K562 (cell line): ENCODE data around the gene SPATA13. TPM values are rescaled to one million over a fixed set of nuclear protein-coding genes. Genes with fewer than 3 reads are reported as not detected.

Source experiments
- ATAC-seq: fragments of 200-7000 bp; cut with Tn5 transposase; 3 replicates; pipeline ENCODE4 v1.9.1; 2020; ENCODE audit warnings: moderate library complexity
- BruUV-seq: library from RNA; stranded (reverse); fragments of 400-500 nt; replicated peaks from 2 replicates; lab custom pipeline; 2021; lab: Mats Ljungman, UMichigan
- CTCF ChIA-PET: fragments of 300-600 bp; formaldehyde crosslinking; extraction: SDS; loops from one replicate; lab custom pipeline; 2021; ENCODE audit warnings: low intra/inter-chr PET ratio; lab: Yijun Ruan, JAX
- POLR2A ChIA-PET: fragments of 300-600, 350-650 bp; sonication (Branson Sonifier 250); formaldehyde crosslinking; extraction: SDS; loops from one replicate; lab custom pipeline; 2021; ENCODE audit warnings: antibody characterized with exemption, inconsistent platforms; lab: Yijun Ruan, JAX
- DNase-seq, 4 experiments: peaks; one replicate each; pipeline versions ENCODE4 v3.0.0 to v3.0.0-alpha.2; 2011 to 2018; ENCODE audit warnings: low spot score in 3 of 4, mixed read lengths in 3 of 4; ENCODE audit errors: extremely low read depth in 1 of 4
- FAIRE-seq: peaks from 2 replicates; lab custom pipeline; 2011; peaks lifted over from hg19 to GRCh38; lab: Jason Lieb, UNC
- H2AFZ ChIP-seq: 2 replicates; pipeline ENCODE4 v1.6.0; 2011; ENCODE audit warnings: low read depth, low read length, control low read depth, inconsistent platforms
- H3K27ac ChIP-seq: fragments of 200-600 bp; 3 replicates; pipeline ENCODE4 v1.8.0; 2011; ENCODE audit warnings: low read depth, mild to moderate bottlenecking, control low read depth, inconsistent platforms, low read length, moderate library complexity, mixed read lengths; ENCODE audit errors: extremely low read depth
- H3K27me3 ChIP-seq, 2 experiments: fragments of 300-600 bp in 1 of 2; 2 replicates in 1 of 2; 3 replicates in 1 of 2; pipeline versions ENCODE4 v1.6.0 to v1.8.0; 2011; ENCODE audit warnings: inconsistent platforms in 2 of 2, low read length in 2 of 2, mild to moderate bottlenecking in 1 of 2, mixed read lengths in 1 of 2, moderate library complexity in 1 of 2; ENCODE audit not compliant: control insufficient read depth in 2 of 2, insufficient read depth in 2 of 2
- H3K36me3 ChIP-seq: fragments of 300-600 bp; 3 replicates; pipeline ENCODE4 v1.8.0; 2011; ENCODE audit warnings: mild to moderate bottlenecking, low read length, inconsistent platforms; ENCODE audit not compliant: control insufficient read depth, insufficient read depth
- H3K4me1 ChIP-seq, 2 experiments: fragments of 200-600 bp in 1 of 2; replicated peaks in 1 of 2; 2 replicates in 1 of 2; 3 replicates in 1 of 2; pipeline versions ENCODE4 v1.5.1 to v1.8.0; 2011; ENCODE audit warnings: inconsistent platforms in 2 of 2, low read length in 2 of 2, mild to moderate bottlenecking in 1 of 2, mixed read lengths in 1 of 2, moderate library complexity in 1 of 2; ENCODE audit not compliant: control insufficient read depth in 2 of 2, insufficient read depth in 2 of 2
- H3K4me2 ChIP-seq: 2 replicates; pipeline ENCODE4 v1.6.1; 2011; ENCODE audit warnings: low read length, control low read depth, inconsistent platforms, mixed read lengths; ENCODE audit not compliant: insufficient read depth
- H3K4me3 ChIP-seq: fragments of 200-600 bp; sonication (generic), shearing (Covaris generic); 2 replicates; pipeline ENCODE4 v1.5.1; 2016; ENCODE audit warnings: control low read depth, inconsistent platforms
- H3K79me2 ChIP-seq: fragments of 200-600 bp; 3 replicates; pipeline ENCODE4 v1.8.0; 2011; ENCODE audit warnings: low read length, inconsistent platforms; ENCODE audit not compliant: control insufficient read depth, insufficient read depth
- H3K9ac ChIP-seq, 2 experiments: 2 replicates each; pipeline versions ENCODE4 v1.6.0 to v1.6.1; 2011; ENCODE audit warnings: low read depth in 2 of 2, low read length in 2 of 2, control low read depth in 1 of 2, inconsistent platforms in 1 of 2, mild to moderate bottlenecking in 1 of 2, mixed read lengths in 1 of 2; ENCODE audit not compliant: insufficient read depth in 1 of 2
- H3K9me1 ChIP-seq: one replicate; pipeline ENCODE4 v1.6.0; 2011; ENCODE audit warnings: inconsistent platforms, mild to moderate bottlenecking, low read length, moderate library complexity; ENCODE audit not compliant: control insufficient read depth, insufficient read depth
- H3K9me3 ChIP-seq: replicated peaks from 2 replicates; pipeline ENCODE4 v1.5.1; 2011; ENCODE audit warnings: low read depth, low read length, inconsistent platforms; ENCODE audit not compliant: control insufficient read depth, insufficient read depth
- H4K20me1 ChIP-seq: replicated peaks from 2 replicates; pipeline ENCODE4 v1.6.1; 2011; ENCODE audit warnings: low read length, inconsistent platforms, mixed read lengths; ENCODE audit not compliant: control insufficient read depth, insufficient read depth
- BDP1 ChIP-seq: IDR thresholded peaks from 3 replicates; pipeline ENCODE4 v1.6.1; 2011; ENCODE audit not compliant: insufficient read length, insufficient read depth
- E2F5 ChIP-seq: sonication (generic); formaldehyde crosslinking; IDR thresholded peaks from 2 replicates; pipeline ENCODE4 v1.8.0; 2022; ENCODE audit warnings: mild to moderate bottlenecking, missing genetic modification reagents
- ERF ChIP-seq: fragments of 450-650 bp; formaldehyde crosslinking; IDR thresholded peaks from 2 replicates; pipeline ENCODE4 v1.4.0; 2020; ENCODE audit warnings: mild to moderate bottlenecking, mixed read lengths
- FOS ChIP-seq: IDR thresholded peaks from 3 replicates; pipeline ENCODE4 v1.6.1; 2011; ENCODE audit not compliant: insufficient read length; ENCODE audit errors: extremely low read depth
- GTF2E2 ChIP-seq: fragments of 200-800 bp; sonication (Bioruptor generic); IDR thresholded peaks from 2 replicates; pipeline ENCODE4 v1.6.1; 2016; ENCODE audit warnings: missing genetic modification characterization, missing compliant biosample characterization
- HDAC2 ChIP-seq: fragments of 450-650 bp; IDR thresholded peaks from 2 replicates; pipeline ENCODE4 v1.6.1; 2016; ENCODE audit warnings: mild to moderate bottlenecking
- HMG20A ChIP-seq: fragments of 450-650 bp; formaldehyde crosslinking; conservative IDR thresholded peaks from 2 replicates; pipeline ENCODE4 v1.4.0; 2020; ENCODE audit warnings: mild to moderate bottlenecking, mixed read lengths
- HMGN3 ChIP-seq: IDR thresholded peaks from 2 replicates; pipeline ENCODE4 v1.6.1; 2011; ENCODE audit warnings: borderline replicate concordance, low read depth, mild to moderate bottlenecking, mixed read lengths, low read length; ENCODE audit not compliant: insufficient read length; ENCODE audit errors: extremely low read depth
- HNRNPK ChIP-seq: fragments of 200-400 bp; formaldehyde crosslinking; IDR thresholded peaks from one replicate; pipeline ENCODE4 v1.6.1; 2018; ENCODE audit warnings: mild to moderate bottlenecking, low read depth, low read length; ENCODE audit not compliant: poor library complexity, severe bottlenecking
- JUNB ChIP-seq: fragments of 450-650 bp; formaldehyde crosslinking; conservative IDR thresholded peaks from 2 replicates; pipeline ENCODE4 v1.4.0; 2020; ENCODE audit warnings: mild to moderate bottlenecking
- MEIS2 ChIP-seq: fragments of 450-650 bp; IDR thresholded peaks from 2 replicates; pipeline ENCODE4 v1.6.1; 2014; ENCODE audit warnings: mild to moderate bottlenecking; ENCODE audit not compliant: partially characterized antibody
- NR0B1 ChIP-seq: fragments of 450-650 bp; IDR thresholded peaks from one replicate; pipeline ENCODE4 v1.6.1; 2018; ENCODE audit warnings: mild to moderate bottlenecking, moderate library complexity; ENCODE audit not compliant: partially characterized antibody
- PPARD ChIP-seq: fragments of 250-450 bp; sonication (Bioruptor Pico); IDR thresholded peaks from 2 replicates; pipeline ENCODE4 v1.8.0; 2022; ENCODE audit warnings: inconsistent platforms, mild to moderate bottlenecking, moderate library complexity
- PREB ChIP-seq: sonication (generic); formaldehyde crosslinking; IDR thresholded peaks from 2 replicates; pipeline ENCODE4 v1.8.1; 2023; ENCODE audit warnings: mild to moderate bottlenecking, missing genetic modification reagents
- TRIM24 ChIP-seq, 2 experiments: fragments of 450-650 bp; IDR thresholded peaks; 2 replicates each; pipeline ENCODE4 v1.6.1; 2016
- ZC3H4 ChIP-seq: sonication (generic); formaldehyde crosslinking; IDR thresholded peaks from 2 replicates; pipeline ENCODE4 v1.9.0; 2021; ENCODE audit warnings: missing genetic modification reagents, borderline replicate concordance
- WGBS: fragments of 100-300 bp; shearing (Covaris generic); methylation state at CpG from one replicate; pipeline ENCODE4 v1.1.6; 2016; ENCODE audit warnings: low coverage, mixed read lengths; ENCODE audit not compliant: insufficient coverage; ENCODE audit errors: missing lambda C conversion rate; 5-methylcytosine and 5-hydroxymethylcytosine counted together
- in situ Hi-C: fragments of 300-500 bp; cut with MboI; formaldehyde crosslinking; loops from 4 replicates; pipeline ENCODE4 v1.15.0; 2018; ENCODE audit warnings: inconsistent platforms, mixed read lengths
- intact Hi-C: fragments of 100-400 bp; cut with micrococcal nuclease; formaldehyde crosslinking; loops from 2 replicates; pipeline ENCODE4 v1.14.2; 2022
- polyA plus RNA-seq, 8 experiments: library from polyadenylated mRNA; depleted of rRNA in 4 of 8; stranded (reverse) in 5 of 8; unstranded in 3 of 8; fragments of >200 nt; fragmentation: Nextera tagmentation in 2 of 8; fragmentation: Illumina TruSeq in 1 of 8; extraction: Ambion mirVana in 2 of 8; extraction: Trizol in 1 of 8; gene quantifications; 2 replicates each; pipeline versions ENCODE4 v1.2.1 to v1.2.3, GENCODE V29; 2011 to 2014; ENCODE audit warnings: inconsistent platforms in 1 of 8, missing spikeins in 1 of 8
- total RNA-seq, 7 experiments: library from RNA; depleted of rRNA in 6 of 7; stranded (reverse); fragments of >200 nt in 6 of 7; fragmentation: Illumina TruSeq in 2 of 7; extraction: Trizol in 2 of 7; gene quantifications; 2 replicates each; pipeline versions ENCODE4 v1.2.1 to v1.2.3, GENCODE V29; 2011 to 2021; ENCODE audit warnings: low replicate concordance in 1 of 7

The SPATA13 gene
- total and polyA plus RNA-seq, 9 of the 15 experiments (the other 6 are each of a cell fraction or from before 2014, with no cell fraction given): 0.08 to 0.99 (median 0.21) TPM; not detected in 2

GRCh38 chr13:24153979-24154701 is 6.4 kb upstream of the SPATA13 start:
- intact Hi-C loops (no loop called here), in situ Hi-C loops (no loop called here)
- peaks cover 0 to 12% of the 10 kb centered on the region in 2 experiments; a peak in 1 of 5 replicates for H3K27me3 ChIP-seq
- no peaks in the 10 kb centered on the region for H3K36me3 ChIP-seq
- H2AFZ ChIP-seq: no peak overlapping the region
- H4K20me1 ChIP-seq: no peaks in the 10 kb centered on the region
- 0% methylated on average over 5 of the region's 5 CpGs for WGBS
- TF ChIP-seq HNRNPK (no peak), GTF2E2 (no peak), BDP1 (no peak), MEIS2 (no peak), PPARD (no peak), PREB (CRISPR knock-in tag) (no peak), HDAC2 (no peak), NR0B1 (no peak), TRIM24 (IDR thresholded peaks at IDR 0.05) (no peak), FOS (no peak), JUNB (no peak), HMGN3 (no peak), ZC3H4 (no peak), E2F5 (no peak), ERF (CRISPR knock-in tag) (no peak), HMG20A (no peak)
- no peak overlapping the region for H3K4me2 ChIP-seq
- no peaks in the 10 kb centered on the region for H3K9me3 ChIP-seq
- no peak overlapping the region for H3K9ac ChIP-seq
- no peak for ATAC-seq
- no peak for DNase-seq
- ChIA-PET CTCF (no interaction called here), POLR2A (no interaction called here)
- no TSS peak for BruUV-seq
- FAIRE-seq: no peak
- H3K4me1 ChIP-seq: no peaks in the 10 kb centered on the region
- H3K4me3 ChIP-seq: no peak overlapping the region
- H3K9me1 ChIP-seq: no peaks in the 10 kb centered on the region
- no peaks in the 10 kb centered on the region for H3K79me2 ChIP-seq
- no peak overlapping the region for H3K27ac ChIP-seq
